ENCODE measurements around the gene APBB2.
"Not testable (repeated sequence)": the region's sequence is repeated elsewhere in the genome, so short reads cannot be mapped to it uniquely, and the experiment has no call there.

Gene APBB2

GRCh38 chr4:40825014-40825838 lies 389.1 kb downstream of the APBB2 start:
- no peak for DNase-seq (ENCODE audit: low spot score)

DNA sequence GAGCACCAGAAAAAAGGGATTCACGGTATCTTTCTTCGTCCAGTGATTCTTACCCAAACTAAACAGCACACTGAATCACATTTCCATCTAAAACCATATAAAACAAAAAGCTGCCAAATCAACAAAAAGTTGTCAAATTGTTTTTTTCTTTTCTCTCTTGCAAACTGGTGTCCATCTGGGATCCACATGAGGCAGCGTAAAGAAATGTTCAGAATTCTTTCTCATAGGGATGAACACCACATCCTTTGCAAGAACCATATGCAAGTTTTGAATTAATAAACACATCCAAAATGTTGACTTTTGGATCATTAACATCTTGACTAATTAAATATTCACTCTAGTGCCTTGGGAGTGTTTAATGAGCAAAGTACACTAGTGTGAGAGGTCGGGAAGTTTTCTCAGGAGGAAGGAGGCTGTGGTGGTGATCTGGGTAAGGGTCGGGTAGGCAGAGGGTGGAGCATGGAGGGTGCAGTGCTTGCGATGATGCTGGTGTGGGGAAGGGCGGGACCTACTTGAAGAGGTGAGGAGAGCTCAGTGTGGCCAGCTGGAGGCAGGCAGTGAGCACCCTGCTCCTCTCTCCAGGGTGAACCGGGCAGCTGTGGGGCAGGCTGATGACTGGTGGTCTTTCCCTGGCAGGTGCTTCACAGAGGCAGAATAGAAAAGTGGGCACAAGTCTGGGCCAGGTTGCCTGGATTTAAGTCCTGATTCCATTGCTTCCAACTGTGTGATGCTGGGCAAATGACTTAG lies 391.7 kb downstream of the APBB2 start:
- DNase-seq (ENCODE audit: low spot score): no peak

DNA sequence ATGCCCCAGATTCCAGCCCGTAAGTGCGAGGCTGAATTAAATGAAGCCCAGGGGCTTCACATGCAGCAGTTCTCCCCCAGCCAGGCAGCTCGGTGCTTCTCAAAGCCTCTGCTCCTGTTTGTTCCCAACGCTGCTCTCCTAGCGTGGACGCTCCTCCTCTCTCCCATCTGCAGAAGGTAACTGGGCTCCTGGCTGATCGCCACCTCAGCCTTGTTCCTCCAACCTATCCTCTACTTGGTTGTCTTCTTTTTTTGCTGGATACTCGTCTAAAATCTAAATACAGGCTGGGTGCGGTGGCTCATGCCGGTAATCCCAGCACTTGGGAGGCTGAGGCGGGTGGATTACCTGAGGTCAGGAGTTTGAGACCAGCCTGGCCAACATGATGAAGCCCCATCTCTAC lies 394.2 kb downstream of the APBB2 start:
- no peak for DNase-seq (ENCODE audit: low spot score)

GRCh38 chr4:40817157-40817556 lies 397.2 kb downstream of the APBB2 start:
- not testable (repeated sequence) for DNase-seq (ENCODE audit: low spot score)

DNA sequence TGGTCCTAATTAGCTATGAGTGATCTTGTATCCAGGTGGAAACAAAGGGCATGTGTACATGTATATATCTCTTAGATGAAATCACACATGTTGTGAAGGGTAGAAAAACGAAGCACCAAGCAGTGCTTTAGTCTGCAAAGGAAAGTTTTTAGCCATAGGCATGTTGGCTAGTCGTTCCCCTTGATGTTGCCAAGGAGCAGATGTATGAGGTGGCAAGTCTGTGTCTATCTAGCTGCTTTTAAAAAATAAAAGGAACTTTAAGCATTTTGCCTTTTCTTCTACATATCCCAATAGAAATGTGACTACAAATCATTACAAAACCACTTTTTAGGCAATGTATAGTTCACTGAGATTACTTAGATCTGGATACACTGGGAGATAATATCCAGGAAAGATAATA lies 401.5 kb downstream of the APBB2 start:
- no peak for DNase-seq (ENCODE audit: low spot score)

DNA sequence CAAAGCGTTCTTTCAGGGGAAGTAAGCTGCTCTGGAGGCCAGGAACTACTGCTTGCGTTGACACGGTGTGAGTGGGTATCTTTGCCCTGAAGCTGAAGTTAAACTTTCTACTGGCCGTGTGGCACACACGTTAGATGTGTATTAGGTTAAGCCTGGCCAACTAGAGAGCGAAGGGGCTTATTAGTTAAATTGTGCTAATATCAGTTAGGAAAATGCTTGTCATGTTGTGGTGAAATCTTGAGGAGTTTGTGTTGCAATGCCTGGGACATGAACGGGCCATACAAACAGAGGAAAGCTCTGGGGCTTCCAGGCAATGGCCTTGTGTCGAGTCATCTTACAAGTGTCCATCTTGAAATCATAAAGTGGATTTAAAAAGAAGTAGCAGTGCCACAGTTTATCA lies 402.0 kb downstream of the APBB2 start:
- DNase-seq (ENCODE audit: low spot score): no peak

GRCh38 chr4:40811956-40812355 lies 402.4 kb downstream of the APBB2 start:
- no peak for DNase-seq (ENCODE audit: low spot score)

DNA sequence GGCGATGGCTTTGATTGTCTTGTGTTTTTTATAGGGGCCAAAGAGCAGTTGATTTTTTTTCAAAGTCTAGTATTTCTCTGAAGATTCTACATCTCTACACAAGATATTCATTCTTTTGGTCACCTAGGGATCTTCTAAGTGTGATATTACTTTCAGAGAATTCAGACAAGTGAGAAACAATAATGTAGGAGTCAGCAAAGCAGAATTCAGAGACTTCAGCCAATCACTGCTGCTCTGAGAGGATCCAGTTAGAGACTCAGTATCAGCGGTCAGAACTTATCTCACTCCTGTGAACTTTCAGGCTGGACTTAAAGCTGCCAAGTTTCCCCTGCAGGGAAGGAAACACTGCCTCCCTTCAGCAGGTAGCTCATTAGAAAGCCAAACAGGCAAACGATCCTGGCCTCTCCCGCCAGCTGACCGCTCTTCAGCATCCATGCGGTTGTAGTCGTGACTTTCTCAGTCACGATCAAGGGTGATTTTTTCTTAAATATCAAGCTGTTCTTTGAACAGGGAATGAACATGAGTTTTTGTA lies 405.4 kb downstream of the APBB2 start:
- DNase-seq (ENCODE audit: low spot score): no peak

DNA sequence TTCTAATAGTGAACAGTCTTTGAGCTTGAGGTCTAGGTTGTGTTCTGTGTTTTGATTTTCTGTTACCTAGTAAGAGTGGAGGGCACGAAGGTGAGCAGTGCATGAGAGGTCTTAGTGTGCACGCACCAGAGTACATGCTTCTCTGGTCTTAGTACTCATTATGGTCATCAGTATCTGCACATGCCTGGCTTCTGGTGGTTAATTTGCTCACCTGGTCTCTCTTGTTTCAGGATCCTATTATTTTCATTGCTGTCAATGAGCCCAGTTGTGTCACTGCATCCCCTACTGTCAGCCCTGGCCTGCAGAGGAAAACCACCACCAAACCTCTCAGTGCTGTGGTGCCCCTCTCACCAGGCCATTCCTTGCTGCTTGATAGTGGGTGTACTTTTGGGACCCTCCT lies 409.7 kb downstream of the APBB2 start:
- DNase-seq (ENCODE audit: low spot score): no peak

- no peak for DNase-seq (ENCODE audit: low spot score)
Measured at GRCh38 chr4:40800064-40800463, 414.3 kb downstream of the APBB2 start.

- DNase-seq (ENCODE audit: low spot score): no peak
Measured at GRCh38 chr4:40789771-40790170, 424.6 kb downstream of the APBB2 start.

DNA sequence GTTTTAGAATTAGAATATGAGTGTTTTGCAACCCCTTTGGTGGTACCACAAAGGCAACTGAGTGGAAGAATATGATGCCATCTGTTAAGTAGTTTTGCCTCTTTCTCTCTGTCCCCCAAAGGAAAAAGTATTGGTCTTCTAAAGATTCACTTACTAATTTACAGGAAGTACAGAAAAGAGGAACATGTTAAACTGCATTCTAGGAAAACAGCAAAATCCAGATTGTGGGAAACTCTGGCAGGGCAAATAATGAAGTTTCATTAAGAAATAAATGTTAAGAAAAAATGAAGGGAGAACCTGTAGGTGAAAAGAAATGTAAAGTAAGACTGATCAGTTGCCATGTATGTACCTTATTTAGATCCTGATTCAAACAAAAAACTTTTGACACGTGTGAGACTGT lies 425.3 kb downstream of the APBB2 start:
- no peak for DNase-seq (ENCODE audit: low spot score)

- DNase-seq (ENCODE audit: low spot score): no peak
Measured at GRCh38 chr4:40788331-40788730, 426.0 kb downstream of the APBB2 start.

- DNase-seq (ENCODE audit: low spot score): no peak
Measured at GRCh38 chr4:40785727-40786126, 428.6 kb downstream of the APBB2 start.

DNA sequence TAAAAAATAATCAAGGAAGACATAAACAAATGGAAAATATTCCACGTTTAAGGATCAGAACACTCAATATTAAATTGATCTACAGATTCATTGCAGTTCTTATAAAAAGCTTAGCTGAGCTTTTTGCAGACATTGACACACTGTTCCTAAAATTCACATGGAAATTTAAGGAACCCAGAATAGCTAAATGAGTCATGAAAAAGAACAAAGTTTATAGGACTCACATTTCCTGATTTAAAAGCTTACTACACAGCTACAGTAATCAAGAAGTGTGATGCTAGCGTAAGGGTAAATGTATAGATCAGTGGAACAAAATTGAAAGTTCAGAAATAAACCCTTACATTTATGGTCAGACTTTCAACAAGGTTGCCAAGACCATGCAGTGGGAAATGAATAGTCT lies 431.5 kb downstream of the APBB2 start:
- DNase-seq (ENCODE audit: low spot score): no peak

DNA sequence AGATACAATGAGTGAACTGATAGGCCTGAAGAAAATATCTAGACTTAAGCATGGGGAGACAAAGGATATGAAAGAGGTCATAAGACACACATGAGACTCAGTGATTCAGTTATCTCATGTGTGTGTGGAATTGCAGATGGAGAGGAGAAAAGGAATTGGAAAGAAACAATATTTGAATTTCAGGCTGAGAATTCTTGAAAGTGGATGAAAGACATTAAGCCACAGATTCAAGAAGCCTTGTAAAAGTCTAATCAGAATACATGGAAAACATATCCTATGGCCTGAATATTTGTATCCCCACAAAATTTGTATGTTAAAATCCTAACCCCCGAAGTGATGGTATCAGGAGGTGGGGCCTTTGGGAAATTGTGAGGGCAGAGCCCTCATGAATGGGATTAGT lies 436.3 kb downstream of the APBB2 start:
- DNase-seq (ENCODE audit: low spot score): no peak

- DNase-seq (ENCODE audit: low spot score): no peak
Measured at GRCh38 chr4:40769266-40769665, 445.1 kb downstream of the APBB2 start.

DNA sequence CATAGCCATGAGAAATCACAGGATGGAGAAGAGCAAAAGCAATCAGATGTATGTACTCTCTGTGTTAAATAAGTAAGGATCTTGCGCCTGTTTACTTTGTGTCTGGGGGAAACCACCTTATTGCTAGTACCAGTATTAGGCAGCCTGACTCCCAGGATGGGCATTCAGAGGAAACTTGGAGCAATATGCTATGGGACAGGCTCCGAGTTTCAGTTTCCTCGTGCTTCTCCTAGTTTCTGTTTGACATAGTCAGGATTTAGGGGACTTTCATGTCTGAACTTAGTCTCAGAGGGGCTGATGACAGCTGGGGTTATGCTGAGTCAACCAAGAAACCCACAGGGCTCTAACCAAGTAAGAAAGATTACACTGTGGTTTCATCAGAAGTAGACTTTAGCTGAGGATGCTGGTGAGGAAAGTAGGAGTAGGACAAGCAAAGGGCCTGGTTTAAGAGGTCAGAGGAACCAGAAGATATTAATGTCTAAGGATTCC lies 451.1 kb downstream of the APBB2 start:
- DNase-seq (ENCODE audit: low spot score): peak; percentile 50
